Prostate gland (tissue), 2 donors: ENCODE results near the gene RASSF10.

Experiments used
- CTCF ChIP-seq, 4 experiments: fragments of 200-600 bp in 2 of 4; fragments of 450-650 bp in 2 of 4; sonication (generic) in 2 of 4; IDR thresholded peaks; 1 replicate in 3 of 4; 2 replicates in 1 of 4; pipeline ENCODE4 v1.5.1; 2016 to 2019; ENCODE audit warnings: antibody characterized with exemption in 4 of 4, mild to moderate bottlenecking in 2 of 4, moderate library complexity in 2 of 4
- POLR2A ChIP-seq: fragments of 450-650 bp; IDR thresholded peaks from one replicate; pipeline ENCODE4 v1.6.1; 2016; ENCODE audit warnings: antibody characterized with exemption, mild to moderate bottlenecking
- POLR2AphosphoS5 ChIP-seq: sonication (generic); formaldehyde crosslinking; IDR thresholded peaks from one replicate; pipeline ENCODE4 v1.6.1; 2017; ENCODE audit warnings: antibody characterized with exemption

- no peak for TF ChIP-seq CTCF (IDR thresholded peaks at IDR 0.05)
- TF ChIP-seq POLR2A = no peak
- no peak for TF ChIP-seq POLR2AphosphoS5
Measured at GRCh38 chr11:13051257-13051656, 42.1 kb downstream of the RASSF10 start.
